SIG-M5 (cell line): ENCODE measurements around the gene MGAT5B.

Source experiments
- DNase-seq: peaks from one replicate; lab custom pipeline; 2025; lab: John Stamatoyannopoulos, UW

The MGAT5B gene

GRCh38 chr17:76880268-76880667 is 12.1 kb downstream of the MGAT5B start:
- DNase-seq: no peak

GRCh38 chr17:76880971-76881370 is 12.8 kb downstream of the MGAT5B start:
- no peak for DNase-seq

- no peak for DNase-seq
These were observed 13.2 kb downstream of the MGAT5B start for GRCh38 chr17:76881408-76881807.

GRCh38 chr17:76881966-76882365 is 13.8 kb downstream of the MGAT5B start:
- DNase-seq: no peak

GRCh38 chr17:76883744-76884525 is 15.7 kb downstream of the MGAT5B start:
- no peak for DNase-seq

GRCh38 chr17:76884995-76885893 is 17.0 kb downstream of the MGAT5B start:
- no peak for DNase-seq

GRCh38 chr17:76885894-76886290 is 17.7 kb downstream of the MGAT5B start:
- DNase-seq: no peak

- DNase-seq: no peak
These were observed 18.2 kb downstream of the MGAT5B start for GRCh38 chr17:76886395-76886794.

- DNase-seq: no peak
These were observed 19.6 kb downstream of the MGAT5B start for GRCh38 chr17:76887802-76888201.

GRCh38 chr17:76888661-76889060 is 20.5 kb downstream of the MGAT5B start:
- no peak for DNase-seq

GRCh38 chr17:76889323-76889722 is 21.1 kb downstream of the MGAT5B start:
- no peak for DNase-seq

GRCh38 chr17:76892329-76892728 is 24.1 kb downstream of the MGAT5B start:
- DNase-seq: no peak

GRCh38 chr17:76893623-76894334 is 25.6 kb downstream of the MGAT5B start:
- DNase-seq: no peak

GRCh38 chr17:76894842-76895241 is 26.6 kb downstream of the MGAT5B start:
- DNase-seq: no peak

GRCh38 chr17:76897023-76897422 is 28.8 kb downstream of the MGAT5B start:
- no peak for DNase-seq

- no peak for DNase-seq
These were observed 31.2 kb downstream of the MGAT5B start for GRCh38 chr17:76899414-76899813.

GRCh38 chr17:76900723-76901122 is 32.5 kb downstream of the MGAT5B start:
- no peak for DNase-seq

GRCh38 chr17:76901542-76902197 is 33.5 kb downstream of the MGAT5B start:
- no peak for DNase-seq

GRCh38 chr17:76902476-76902875 is 34.3 kb downstream of the MGAT5B start:
- DNase-seq: no peak

- DNase-seq: no peak
These were observed 35.4 kb downstream of the MGAT5B start for GRCh38 chr17:76903631-76904030.

GRCh38 chr17:76904116-76904515 is 35.9 kb downstream of the MGAT5B start:
- DNase-seq: no peak

- no peak for DNase-seq
These were observed 36.8 kb downstream of the MGAT5B start for GRCh38 chr17:76905036-76905435.
